ENCODE data around the gene TMEM179.

Gene TMEM179

DNA sequence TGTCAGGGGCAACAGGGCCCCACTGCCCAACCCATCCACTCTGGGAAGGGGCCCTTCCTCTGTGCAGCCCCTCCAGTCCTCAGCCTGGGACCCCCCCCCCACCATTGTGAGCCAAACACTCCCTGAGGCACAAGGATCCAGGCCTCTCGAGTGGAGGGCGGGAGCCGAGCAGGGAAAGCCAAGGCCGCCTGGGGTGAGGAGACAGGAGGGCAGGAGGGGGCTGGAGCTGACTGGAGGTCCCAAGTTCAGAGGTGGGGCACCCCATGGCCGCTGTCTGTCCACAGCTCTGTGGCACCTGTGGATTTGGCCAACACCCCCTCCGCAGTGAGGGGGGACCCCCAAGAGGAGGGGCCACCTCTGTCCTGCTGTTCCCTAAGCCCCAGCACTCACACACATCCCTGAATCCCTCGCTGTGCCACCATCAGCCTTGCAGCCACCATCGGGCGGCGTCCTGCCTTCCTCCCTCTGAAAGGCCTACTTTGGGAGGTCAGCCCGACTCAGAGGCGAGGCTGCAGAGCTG lies 50.4 kb downstream of the TMEM179 start:
- no peak for DNase-seq

DNA sequence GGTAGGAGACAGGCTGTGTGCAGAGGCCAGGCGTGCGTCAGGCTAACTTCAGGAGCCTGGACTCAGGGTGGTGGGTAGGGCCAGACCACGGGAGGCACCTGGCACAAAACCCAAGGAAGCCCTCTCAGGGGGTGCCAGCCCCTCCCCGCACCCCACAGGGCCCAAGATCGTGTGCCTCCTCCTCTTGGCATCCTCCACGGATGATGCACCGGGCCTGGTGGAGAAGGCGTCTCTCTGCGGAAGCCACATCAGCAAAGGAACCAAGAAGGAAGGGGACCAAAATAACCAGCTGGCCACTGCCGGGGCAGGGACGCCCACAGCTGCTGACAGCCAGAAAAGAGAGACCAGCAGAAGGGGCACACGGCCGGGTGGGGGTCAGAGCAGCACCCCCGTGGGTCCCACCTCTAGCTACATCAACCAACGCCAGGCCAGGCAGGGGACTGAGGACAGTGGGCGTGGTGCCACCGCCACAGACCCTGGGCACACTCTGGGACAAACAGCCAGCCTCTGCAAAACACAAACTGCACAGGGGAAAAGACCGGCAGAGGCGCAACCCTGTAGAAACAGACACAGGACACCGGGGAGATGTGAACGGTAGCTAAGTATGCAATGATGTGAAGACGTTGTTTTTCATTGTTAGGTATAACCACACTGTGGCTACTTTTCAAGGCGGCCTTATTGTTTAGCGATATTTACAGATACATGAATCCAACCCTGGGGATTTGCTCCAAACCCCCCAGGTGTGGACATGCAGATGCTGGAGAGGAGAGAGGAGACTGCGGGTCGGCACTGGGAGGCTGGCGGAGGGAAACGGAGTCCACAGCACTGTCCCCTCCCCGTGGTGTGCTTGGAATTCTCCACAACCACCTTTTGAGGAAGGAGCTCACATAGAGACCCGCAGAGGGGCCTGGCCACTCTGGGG lies 51.1 kb downstream of the TMEM179 start:
- DNase-seq, result no peak

DNA sequence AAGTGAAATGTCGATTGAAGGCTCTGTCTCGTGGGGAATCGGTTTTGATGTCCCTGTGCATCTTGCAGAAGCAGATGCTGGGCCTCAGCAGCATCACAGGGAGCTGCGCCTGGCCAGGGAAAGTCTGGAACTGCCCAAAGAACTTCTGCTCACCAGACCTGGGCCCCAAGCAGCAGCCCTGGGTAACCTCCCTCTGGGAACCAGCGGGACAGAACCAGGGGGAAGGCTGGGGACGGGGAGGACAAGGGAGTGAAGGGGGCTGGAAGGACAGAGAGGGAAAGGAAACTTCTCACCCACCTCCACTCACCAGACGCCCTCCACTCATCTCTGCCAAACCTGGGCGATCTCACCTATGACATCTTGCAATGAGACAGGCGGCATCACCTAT lies 51.8 kb downstream of the TMEM179 start:
- no peak for DNase-seq

DNA sequence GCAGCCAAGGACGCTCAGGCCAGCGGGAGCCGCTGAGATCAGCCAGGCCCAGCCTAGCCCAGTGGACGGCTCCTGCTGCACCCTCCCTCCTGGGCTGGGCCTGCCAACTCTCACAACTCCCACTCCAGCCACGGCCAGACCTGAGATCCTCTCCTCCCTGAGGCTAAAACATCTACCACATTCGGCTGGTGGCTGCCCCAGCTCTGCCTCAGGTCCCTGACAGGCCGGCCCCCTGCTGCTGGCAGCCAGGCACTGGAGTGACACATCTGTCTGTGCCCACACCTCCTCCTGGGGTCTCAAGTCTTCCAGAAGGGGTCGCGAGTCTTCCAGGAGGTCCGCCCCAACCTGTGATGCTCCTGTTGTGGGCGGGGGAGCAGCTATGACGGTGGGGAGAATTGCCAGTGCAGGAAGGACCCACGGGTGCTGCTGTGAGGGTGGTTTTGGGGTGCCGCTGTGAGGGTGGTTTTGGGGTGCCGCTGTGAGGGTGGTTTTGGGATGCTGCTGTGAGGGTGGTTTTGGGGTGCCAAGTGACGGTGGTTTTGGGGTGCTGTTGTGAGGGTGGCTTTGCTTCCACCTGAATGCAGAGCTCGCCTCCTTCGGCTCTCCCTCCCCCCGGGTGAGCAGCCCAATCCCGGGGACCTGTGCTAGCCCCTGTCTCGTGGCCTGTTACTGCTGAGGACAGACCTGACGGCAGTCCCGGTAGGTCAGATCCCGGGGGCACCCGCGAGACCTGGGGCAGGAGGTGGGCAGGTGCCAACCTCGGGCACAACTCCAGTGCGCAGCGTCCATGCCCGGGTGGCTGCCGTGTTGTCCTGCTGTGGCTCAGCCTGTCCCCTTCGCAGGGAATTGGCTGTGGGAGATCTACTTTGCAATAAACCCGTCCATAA lies 52.5 kb downstream of the TMEM179 start:
- no peak for DNase-seq

DNA sequence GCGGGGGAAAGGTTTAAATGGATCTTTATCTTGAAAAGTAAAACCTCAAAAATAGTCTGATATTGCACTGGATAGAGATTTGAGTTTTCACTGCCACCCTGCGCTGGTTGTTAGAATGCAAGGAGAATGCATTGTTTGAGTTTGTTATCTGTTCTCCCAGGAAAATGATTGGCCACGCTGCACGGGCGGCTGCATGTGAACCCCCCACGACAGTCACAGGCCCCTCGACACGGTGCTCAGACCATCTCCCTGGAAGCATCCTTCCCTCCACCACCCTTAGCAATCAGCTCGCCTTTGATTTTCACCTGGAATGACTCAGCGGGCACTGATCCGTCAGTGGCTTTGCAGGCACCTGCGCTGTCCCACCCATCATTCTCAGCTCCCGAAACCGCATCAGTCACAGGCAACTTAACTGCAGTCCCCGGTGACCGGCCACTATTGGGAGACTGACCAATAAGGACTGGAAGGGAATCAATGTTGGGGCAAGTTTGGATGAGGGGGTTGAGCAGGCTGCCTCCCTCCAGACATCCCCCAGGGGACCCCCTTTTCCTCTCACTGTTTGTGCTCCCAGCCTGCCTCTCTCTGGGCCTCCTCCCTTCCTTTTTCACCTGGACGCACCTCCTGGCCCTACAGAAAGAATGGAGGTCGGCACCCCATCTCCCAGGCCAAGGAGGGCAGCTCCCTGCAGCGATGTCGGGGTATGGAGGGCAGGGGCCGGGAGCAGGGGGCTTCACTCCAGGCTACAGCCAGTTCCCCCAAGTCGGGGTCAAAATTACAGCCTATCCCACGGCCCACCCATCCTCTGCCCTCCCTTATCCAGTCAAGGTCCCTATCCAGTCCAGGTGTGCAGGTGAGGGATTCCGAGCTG lies 53.5 kb downstream of the TMEM179 start:
- DNase-seq, result no peak

DNA sequence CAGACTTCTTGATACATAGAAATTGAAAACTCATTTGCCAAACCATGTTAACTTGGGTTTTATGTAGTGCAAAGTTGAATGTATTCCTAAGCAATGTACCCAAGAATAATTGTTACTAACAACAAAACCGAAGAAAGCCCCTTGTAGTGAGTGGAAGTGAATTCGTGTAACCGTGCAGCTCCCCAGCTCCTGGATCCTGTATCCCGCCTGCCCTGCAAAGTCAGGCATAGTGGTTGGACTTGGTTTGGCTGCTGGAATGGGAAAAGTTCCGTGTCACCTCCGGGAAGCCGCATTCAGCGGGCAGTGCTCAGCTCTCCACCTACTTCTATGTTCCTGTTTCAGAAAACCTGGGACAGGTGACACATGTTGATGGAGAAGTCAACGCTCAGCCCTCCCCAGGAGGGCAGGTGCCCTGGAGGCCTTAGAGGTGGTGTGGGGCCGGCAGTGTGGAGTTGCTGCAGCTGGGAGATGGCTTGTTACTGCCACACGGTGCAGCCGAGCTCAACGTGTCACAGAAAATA lies 54.2 kb downstream of the TMEM179 start:
- DNase-seq, result no peak

DNA sequence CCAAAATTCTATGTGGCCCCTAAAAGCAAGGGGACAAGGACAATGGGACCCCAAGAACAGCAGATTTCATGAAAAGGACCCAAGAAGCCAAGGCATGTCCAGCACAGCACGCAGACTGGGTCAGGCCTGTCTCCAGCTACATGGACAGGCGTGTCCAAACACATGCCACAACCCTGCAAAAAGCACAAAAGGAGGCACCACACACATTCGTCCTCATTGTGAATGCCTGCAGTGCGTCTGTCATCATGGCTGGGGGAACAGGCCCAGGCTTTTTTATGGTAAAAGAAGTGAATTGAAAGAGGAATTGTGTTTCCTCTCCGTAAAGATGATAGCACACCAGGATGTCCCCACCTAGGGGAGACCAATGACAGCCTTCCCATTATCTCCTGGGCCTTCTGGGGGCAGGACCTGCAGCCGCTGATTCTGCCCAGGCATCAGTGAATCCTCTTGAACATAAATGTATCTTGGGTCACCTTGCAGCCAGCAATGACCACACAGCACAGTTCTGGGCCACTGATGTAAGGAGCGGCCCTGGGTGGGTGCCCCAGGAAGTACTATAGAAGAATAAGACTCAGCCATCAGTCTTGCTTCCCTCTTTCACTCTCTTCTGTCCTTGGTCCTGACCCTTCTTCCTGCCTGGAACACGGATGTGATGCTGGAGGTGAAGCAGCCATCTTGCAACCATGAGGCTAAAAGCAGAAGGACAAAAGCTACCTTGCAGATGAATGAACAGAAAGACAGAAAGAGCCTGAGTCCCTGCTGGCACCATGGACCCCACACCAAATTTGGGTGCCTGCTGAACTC lies 54.8 kb downstream of the TMEM179 start:
- DNase-seq, result no peak

DNA sequence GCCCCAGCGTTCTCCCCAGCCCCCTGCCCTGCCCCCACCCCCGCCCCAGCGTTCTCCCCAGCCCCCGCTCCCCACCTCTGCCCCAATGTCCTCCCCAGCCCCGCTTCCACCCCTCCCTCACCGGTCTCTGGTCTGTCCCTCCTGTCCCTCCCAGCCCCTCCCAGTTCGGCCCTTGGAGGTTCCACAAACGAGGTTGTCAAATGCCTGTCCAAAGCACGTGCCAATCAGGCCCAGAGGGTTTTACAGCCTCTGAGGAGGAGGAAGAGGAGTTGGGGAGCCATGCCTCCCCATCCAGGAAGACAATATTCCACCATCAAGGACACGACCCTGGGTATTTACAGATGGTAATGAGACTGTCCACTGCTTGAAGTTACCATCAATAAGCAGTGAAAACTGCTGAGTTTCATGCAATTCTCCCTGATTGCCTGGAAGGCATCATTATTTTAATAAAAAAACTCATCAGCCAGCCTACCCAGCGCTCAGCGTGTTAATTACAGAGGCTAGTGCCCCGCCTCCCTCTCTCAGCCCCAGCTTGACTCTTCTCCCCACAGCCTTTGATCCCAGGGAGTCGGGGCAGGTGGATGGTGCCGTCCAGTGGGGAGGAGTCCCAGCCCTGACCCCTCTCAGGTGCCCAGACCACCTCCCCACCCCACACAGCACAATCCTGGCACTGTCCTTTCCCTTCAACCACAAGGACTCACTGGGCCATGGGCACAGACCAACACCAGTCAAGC lies 55.6 kb downstream of the TMEM179 start:
- no peak for DNase-seq

DNA sequence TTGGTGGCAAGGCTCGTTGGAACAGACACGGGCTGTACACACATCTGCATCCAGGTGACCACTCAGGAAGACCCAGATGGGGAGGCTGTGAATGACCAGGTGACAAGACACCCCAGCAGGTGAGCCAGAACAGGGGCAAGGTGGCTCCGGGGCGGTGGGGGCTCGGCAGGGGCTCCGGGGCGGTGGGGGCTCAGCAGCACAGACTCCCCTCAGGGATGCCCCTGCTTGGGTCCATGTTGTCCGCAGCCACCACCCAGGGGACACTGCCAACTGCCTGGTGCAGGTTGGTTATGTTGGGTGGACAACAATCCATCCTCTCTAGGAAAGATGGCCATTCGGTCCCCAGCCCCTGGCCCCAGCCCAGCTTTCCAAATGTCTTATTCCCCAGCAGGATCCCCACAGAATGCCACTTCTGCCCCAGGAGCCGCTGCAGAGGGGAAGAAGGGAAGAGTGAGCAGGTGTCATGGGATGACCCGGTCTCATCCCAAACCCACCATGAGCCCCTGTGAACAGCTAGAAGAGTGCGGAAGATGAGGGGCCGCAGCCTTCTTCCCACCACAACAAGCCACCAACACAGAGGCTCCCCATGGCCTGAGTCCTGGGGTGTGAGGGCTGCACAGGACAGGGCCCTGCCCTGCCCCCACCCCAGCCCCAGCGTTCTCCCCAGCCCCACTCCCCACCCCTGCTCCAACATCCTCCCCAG lies 56.4 kb downstream of the TMEM179 start:
- DNase-seq, result no peak

DNA sequence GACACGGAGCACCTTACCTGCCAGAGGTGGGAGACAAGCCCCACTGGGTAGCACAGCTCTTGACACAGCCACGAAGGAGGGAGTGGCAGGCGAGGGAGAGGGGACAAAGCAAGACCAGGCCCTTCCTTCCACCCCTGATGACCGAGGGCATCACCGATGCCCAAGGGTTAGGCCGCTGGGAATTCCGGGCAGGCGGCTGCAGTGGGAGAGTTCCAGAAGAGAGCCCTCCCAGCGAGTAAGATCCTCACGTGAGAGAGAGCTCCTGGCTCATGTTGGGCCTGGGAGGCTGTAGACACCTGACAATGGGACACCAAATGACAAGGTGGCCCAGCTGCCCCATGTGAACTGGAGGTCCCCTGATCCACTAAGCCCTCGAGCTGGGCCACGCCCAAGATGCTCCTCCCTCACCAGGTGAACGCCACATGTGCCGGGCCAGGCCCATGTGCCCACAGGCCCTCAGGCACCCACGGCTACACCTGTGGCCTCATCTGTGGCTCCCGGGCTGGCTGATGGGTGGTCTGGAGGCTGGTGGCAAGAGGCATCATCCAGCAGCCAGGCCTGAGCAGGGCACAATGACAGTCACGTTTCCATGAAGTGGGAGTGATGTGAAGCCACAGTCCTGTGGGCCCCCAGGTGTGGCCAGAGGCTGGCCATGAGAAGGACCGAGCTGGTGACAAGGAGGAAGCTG lies 57.1 kb downstream of the TMEM179 start:
- DNase-seq, result no peak

DNA sequence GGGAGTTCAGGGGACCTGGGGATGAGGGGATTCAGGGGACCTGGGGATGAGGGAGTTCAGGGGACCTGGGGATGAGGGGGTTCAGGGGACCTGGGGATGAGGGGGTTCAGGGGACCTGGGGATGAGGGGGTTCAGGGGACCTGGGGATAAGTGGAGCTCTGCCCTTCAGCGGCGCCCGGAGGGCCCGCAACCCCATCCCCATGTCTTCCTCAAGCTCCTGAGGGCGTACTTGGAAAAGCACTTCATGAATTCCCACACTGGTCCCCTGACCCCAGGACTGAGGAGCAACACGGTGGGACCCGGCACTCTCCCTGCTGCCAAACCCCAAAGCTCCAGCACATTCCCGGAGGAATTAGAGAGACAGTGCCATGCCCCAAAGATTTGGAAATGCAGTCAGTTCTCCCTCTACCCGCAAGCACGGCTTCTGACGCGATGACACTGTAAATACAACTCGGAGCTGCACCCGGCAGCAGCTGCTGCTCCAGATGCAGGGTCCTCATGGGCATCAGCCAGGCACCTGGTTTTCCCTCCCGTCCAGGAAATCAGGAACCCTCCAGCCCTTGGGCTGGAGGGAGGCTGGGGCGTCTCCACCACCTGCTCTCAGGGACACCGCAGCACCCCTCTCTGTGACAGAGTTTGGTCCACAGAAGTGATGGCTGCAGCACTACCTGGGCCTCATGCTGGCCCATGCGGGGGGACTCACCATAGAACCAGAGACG lies 57.8 kb downstream of the TMEM179 start:
- DNase-seq, result no peak

DNA sequence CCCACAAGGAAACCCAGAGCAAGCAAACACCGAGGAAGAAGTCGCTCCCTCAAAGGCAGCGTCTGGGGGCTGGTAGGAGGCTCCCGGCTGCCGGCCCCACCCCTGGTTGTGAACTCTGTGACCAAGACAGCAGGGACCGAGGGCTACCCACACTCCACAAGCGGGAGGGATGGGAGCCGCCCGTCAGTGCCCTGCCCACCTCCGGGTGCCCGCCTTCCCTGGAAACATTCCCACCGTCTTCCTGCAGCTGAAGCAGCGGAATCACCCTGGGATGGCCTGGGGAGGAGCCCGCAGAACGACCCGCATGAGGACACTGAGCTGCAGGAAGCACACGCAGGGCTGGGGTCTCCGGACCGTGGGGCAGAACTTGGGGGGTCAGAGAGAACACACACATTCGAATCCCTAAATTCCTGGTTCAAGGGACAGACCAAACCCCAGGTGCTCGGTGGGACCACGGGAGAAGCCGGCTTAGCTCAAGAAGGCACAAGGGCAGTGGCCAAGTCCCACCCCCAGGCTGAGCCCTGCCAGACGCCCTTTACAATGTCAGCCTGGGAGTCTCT lies 58.5 kb downstream of the TMEM179 start:
- no peak for DNase-seq

DNA sequence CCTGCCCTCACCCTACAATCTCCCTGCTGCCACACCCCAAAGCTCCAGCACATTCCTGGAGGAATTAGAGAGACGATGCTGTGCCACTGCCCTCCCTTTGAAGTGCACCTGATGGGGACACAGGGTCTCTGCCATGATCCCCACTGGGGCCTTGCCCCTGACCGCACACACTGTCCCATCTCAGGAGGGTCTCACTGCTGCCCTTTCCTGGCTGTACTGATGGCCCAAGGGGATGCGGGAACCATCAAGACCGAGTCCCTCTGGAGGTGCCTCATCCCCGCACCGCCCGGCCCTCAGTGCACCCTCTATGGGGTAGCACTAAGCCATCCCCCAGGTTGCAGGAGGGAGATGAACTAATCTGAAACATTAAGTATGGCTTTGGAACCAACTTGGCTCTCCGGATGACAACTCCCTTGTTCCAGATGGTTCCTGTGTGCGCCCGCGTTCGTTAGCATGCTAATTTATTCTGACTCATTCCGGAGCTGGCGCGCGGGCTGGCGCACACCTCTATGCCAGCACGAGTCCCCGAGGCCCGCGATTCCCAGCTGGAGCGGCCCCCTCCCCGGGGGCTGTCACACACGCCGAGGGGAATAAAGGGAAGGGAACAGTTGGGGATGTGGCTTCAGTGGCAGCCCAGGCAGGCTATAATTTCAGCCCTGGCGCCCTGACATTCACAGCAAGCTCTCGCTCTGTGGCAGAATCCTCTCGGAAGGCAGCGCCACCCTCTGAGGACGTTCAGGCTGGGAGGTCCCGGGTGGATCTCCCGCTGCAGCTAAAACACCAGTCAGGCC lies 59.2 kb downstream of the TMEM179 start:
- DNase-seq, result no peak

DNA sequence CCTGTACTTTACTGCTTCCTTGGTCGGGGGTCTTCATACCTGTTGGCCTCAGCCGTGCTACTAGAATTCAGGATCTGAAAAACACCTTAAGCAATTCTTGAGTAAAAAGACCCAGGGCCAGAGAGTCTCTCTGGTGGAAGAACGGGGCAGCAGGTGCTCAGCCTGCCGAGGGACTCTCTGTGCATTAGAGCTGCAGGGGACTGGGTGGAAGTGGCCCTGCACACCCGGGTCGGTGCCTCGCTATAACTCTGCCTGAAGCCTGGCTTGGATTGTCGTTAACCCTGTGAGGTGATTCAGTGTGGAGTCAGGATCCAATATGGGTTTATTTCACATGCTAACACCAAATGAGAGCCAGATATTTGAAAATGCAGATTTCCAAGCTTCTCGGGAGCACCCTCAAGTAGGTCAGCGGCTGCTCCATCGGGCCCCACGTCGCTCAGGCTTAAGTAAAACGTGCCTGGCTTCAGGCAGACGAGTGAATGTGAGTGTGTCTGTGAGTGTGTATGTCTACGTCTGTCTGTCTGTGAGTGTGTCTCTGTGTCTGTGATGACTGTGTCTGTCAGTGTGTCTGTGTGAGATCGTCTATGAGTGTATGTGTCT lies 60.1 kb downstream of the TMEM179 start:
- DNase-seq, result no peak

DNA sequence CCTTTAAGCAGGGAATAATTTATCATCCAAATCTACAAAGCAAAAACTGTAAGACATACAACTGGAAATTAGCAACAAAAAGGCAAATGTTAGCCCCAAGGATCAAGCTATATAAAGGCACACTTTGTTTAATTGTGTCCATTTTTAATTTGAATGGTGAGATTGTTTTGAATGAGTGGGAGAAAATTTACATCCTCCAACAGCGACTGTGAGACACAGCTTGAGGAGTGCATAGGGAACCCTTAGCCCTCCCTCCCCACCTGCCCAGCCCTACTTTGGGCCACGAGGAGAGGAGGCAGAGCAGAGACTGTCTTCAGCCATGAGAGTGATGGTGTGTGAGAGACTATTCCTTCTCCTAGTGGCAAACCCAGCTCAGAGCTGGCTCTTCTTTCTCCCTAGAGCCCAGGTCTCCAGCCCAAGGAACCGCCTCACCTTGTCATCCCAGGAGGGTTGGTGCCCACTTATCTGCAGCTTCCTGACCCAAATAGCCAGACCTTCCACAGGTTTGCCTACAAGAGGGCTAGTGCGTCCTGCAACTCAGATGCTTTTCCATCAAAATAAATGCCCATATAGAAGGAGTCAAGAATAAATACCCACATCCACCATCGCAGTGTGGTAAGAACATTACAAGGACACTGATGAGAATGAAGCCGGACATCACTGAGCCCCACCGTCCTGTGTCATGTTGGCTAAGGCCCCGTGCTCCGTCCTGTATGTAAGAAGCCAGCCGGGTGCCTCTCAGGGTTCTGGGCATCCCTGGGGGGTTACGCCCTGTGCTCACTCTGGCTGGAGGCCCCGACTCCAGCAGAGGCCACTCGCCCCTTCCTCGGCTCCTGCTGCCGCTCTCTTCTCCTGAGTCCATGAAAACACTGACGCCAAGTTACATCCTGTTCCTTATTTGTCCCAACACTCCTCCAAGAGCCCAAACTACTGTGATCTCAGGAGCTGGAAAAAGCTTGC lies 61.4 kb downstream of the TMEM179 start:
- DNase-seq, result no peak

DNA sequence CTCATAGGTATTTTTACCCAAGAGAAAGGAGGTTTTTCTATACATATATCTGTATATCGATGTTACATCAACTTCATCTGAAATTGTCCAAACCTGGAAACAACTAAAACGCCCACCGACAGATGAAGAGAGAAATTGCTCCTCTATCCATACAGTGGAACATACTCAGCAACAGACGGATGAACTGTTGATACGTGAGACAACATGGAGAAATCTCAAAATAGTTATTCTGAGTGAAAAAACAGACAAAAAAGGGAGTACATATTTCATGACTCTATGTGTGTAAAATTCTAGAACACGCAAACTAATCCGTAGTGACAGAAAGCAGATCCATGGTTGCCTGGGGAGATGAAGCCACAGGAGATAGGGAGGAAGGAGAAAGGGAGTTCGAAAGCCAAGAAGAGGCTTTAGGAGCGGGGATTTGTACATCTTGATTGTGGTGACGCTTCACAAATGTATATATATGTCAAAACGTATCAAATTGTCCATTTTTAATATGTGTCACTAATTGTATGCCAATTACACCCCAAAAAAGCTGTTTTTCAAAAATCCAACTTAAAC lies 62.6 kb downstream of the TMEM179 start:
- DNase-seq, result no peak

All from T1000 (cell line).